Activated CD8-positive, alpha-beta memory T cell treated with anti-CD3 and anti-CD28 coated beads, Interleukin-2, amount 50 U/mL, for 1 hour (primary cell): ENCODE data around the gene SYNGR4.
"Not testable (repeated sequence)": the region's sequence is repeated elsewhere in the genome, so short reads cannot be mapped to it uniquely, and the experiment has no call there.

Source experiments
- DNase-seq: peaks from one replicate; pipeline ENCODE4 v3.0.0-alpha.2; 2020; ENCODE audit errors: extremely low read depth

Gene SYNGR4

DNA sequence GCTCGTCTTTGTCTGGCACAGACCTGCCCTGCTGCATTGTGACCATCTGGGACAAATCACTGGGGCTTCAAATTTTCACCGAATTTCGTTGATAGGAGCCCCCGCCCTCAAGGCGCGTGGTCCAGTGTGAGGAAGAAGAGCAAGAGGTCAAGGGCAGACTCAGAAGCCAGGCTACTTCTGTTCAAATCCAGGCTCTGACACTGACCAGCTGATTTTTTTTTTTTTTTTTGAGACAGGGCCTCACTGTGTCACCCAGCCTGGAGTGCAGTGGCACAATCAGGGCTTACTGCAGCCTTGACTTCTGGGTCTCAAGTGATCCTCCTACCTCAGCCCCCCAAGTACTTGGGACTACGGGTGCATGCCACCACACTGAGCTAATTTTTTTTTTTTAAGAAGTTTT is 7.2 kb downstream of the SYNGR4 start:
- DNase-seq = no peak

DNA sequence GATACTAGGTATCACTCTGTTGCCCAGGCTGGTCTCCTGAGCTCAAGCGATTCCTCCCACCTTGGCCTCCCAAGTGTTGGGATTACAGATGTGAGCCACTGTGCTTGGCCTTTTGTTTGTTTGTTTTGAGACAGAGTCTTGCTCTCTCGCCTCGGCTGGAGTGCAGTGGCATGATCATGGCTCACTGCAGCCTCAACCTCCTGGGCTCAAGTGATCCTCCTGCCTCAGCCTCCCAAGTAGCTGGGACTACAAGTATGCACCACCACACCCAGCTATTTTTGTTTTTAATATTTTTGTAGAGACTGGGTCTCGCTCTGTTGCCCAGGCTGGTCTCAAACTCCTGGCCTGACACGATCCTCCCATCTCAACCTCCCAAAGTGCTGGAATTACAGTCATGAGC is 7.6 kb downstream of the SYNGR4 start:
- not testable (repeated sequence) for DNase-seq

DNA sequence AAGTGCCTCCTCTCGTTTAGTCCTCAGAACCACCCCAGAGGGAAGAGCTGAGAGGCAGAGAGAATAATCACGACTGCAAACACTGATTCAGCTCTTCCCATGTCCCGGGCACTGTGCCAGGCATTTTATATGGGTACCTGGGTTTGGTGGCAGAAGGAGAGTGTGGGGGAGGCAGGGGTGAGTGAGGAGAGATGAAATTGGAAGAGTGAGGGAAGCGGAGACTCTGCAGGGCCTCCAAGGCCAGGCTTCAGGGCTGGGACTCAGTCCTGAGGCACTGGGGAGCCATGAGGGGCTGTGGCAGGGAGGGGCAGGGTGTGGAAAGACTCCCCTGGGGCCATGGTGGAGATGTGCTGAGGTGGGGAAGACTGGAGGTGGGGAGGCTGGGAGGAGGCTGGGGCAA is 8.7 kb downstream of the SYNGR4 start:
- DNase-seq = no peak

DNA sequence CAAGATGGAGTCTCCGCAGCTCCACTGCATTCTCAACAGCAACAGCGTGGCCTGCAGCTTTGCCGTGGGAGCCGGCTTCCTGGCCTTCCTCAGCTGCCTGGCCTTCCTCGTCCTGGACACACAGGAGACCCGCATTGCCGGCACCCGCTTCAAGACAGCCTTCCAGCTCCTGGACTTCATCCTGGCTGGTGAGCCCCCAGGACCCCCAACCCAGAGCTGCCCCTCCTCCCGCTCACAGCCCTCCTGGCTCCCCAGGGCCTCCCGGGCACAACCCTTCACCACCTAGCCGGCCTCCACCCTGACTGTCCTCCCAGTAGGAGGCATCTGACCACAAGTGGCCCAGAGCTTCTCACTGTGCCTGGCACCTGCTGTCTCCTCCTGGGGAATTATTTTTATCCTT is 9.4 kb downstream of the SYNGR4 start:
- DNase-seq = no peak

DNA sequence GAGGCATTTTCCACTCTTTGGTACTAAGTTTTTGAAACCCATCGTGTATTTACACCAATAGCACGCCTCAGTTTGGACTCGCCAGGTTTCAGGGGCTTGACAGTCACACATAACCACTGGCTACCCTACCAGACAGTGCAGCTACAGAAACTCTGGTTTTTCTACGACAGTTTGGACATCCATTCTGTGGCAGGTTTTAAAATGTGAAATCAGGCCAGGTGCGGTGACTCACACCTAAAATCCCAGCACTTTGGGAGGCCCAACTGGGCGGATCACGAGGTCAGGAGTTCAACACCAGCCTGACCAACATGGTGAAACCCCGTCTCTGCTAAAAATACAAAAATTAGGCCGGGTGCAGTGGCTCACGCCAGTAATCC is 14.0 kb downstream of the SYNGR4 start:
- DNase-seq = no peak

DNA sequence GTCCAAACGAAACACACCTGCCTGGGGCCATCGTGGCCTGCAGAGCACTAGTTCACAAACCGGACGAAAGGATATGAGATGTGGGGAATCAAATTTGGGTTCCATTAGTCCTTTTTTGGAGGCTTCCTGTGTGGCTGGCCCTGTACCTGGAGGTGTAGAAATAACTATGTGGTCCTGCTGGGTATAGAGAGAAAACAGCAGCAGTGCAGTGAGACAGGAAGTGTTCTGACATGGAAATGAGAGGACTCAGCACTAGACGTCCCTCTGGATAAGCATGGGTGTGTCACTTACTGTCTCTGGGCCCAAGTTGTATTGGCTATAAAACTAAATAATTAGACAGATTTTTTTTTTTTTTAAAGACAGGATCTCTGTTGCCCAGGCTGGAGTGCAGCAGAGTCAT is 14.9 kb downstream of the SYNGR4 start:
- no peak for DNase-seq

DNA sequence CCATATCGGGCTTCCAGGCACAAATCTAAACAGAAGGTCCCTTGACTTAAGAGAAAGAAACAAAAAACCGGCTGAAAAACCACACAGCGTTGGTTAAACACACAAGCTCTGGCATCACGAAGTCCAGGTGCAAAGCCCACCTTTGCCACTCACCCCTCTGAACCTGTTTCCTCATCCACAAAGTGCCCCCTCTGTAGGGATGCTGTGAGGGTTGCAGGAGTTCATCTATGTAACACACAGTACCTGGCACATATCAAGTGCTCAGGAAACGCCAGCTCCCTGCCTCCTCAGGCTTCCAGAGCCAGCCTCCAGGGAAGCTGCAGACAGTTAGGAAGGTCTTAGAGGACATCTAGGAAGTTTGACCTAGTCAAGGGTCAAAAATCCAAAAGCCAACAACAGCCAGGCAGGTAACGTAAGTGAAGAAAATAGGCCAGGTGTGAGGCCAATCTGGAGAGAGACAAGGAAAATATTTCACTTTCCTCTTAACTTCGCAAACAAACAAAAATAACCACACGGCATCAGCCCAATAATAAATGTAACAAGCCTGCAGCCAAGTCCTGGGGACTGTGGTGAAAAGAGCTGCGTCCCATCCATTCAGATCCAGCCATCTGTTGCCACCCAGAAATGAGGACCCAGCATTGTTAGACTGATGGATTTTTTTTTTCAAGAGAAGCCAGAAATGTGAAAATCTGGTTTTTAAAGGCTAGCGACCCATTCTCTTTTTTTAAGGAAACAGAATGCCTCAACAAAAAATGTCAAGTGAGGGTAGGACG is 17.2 kb downstream of the SYNGR4 start:
- no peak for DNase-seq

DNA sequence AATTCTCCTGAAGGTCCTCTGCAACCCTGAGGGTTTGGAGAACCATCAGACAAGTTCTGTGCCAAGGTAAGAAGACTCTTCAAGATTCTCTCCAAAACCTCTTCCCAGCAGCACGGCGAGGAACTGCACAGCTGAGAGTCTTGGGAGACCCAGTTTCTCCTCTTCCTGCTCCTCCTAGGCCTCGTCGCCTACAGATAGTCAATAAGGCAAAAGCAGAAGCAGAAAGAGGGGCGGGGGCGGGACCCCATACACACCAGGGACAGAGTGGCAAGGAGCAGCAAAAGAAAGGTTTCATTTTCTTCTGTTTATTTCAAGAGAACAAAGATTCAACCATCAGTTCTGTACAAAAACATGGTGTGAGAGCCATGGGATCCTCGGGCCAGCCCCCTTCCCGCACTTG is 18.1 kb downstream of the SYNGR4 start:
- DNase-seq = no peak

DNA sequence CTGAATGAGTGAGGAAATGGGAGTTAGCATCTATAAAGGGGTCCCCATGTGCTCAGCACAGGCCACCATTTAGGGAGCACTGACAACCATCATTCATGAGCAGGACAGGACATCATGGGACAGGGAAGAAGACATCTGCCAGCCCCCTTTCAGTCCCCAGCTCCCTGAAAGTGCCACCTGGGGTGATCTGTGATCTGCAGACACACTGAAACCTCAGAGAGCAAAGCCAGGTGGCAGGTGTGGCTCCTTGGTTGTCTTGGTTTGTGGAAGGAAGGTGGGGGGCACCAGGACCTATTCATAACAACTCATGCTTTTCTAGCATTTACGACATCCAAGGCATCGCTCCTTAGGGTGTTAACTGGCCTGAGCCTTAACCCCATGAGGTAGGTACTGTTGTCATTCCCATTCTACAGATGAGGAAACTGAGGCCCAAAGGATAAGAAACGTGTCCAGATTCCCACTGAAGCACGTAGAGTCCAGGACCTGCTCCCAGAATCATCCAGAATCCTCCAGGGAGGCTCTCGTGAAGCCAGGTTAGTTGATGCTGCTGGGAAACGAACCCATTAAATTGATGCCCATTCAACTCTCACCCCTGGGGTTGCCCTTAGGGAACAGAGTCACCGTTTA is 21.4 kb downstream of the SYNGR4 start:
- DNase-seq = no peak

DNA sequence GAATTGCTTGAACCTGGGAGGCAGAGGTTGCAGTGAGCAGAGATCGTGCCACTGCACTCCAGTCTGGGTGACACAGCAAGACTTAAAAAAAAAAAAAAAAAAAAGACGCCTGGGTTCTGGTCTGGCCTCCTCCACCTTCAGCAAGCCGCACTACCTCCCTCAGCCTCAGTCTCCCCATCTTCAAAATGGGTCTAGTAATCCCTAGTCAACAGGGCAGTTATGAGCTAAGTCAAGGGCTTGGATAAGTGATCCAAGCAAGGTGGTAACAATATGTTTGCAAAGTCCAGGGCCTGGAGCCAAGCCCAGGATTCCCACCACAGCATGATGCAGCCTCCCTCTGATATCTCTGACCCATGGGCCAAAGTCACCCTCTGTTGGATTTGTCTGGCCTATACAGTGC is 22.8 kb downstream of the SYNGR4 start:
- no peak for DNase-seq

DNA sequence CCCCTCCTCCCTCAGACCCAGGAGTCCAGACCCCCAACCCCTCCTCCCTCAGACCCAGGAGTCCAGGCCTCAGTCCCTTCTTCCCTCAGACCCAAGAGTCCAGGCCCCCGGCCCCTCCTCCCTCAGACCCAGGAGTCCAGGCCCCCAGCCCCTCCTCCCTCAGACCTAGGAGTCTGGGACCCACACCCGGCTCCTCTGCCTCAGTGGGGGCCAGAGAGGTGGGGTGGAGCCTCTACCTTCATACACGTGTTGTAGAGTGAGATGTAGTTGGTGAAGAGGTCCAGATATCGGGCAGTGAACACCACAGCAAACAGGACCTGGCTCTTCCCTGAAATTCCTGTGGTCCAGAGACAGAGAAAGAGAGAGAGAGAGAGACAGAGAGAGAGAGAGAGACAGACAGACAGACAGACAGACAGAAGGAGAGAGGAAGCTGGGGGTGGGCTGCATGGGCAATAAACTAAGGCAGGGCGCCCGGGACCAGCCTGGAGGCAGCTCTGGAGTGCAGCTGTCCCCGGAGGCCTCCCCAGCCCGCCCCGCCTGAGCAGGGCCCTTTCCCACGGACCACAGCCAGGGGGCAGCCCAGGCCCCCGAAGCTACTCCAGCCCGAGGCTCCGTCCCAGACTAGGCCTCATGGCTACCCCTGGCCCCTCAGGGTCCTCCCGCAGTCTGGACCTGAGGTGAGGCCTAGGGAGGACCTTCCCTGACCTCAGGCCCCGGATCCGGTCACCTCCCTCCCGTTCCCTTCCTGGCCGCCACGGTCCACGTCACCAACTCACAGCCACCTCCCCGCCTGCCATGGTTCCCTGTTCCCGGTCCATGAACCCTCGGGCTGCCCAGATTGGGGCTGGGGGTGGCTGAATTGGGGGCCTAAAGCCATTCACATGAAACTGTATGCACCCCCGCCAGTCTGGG is 26.3 kb downstream of the SYNGR4 start:
- DNase-seq = no peak

DNA sequence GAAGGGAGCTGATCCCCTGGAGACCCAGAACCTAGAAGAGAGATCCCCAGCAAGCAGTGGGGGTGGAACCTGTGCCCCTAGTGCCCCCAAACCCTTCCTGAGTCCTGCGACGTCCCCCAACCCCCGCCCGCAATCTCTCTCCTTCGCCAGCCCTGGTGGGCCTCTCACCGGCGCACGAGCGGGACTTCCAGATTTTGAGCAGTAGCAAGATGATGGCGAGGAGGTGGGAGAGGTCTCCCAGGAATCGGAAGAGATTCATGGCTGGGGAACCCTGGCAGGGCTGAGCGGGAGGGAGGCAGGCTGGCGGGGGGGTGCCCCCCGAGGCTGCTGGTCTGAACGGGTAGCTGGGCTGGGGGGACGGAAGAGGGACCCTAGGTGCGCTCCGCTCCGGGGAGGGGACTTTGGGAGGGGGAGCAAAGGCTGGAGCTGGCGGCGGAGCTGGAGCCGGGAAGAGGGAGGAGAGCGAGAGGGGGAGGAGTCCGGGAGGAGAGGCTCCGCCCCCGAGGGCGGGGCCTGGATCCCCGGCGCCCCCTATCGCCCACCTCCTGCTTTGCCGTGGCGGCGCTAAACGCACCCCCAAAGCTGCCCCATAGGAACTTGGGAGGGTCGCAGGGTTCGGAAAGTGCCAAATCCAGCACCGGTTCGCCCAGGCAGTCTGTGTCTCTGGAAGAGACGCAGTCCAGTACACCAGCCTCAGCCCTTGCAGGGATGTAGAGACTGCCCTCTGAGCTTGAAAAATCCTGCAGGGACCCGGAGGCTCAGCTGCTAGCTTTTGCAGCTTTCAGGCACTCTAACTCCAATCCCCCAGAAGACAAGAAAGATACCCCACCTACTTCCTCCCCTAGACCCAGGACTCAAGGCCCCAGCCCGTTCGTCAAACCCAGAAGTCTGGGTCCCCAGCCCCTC is 27.2 kb downstream of the SYNGR4 start, which contains the start of gene KDELR1:
Gene KDELR1, minus strand, starts transcription at position 452 of the 906 bp plus-strand sequence. Its CDS starts 193 bp downstream, at position 259.
- DNase-seq = no peak

DNA sequence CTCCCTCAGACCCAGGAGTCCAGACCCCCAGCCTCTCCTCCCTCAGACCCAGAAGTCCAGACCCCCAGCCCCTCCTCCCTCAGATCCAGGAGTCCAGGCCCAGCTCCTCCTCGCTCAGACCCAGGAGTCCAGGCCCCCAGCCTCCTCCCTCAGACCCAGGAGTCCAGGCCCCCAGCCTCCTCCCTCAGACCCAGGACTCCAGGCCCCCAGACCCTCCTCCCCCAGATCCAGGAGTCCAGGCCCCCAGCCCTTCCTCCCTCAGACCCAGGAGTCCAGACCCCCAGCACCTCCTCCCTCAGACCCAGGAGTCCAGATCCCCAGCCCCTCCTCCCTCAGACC is 27.8 kb downstream of the SYNGR4 start:
- DNase-seq = not testable (repeated sequence)

DNA sequence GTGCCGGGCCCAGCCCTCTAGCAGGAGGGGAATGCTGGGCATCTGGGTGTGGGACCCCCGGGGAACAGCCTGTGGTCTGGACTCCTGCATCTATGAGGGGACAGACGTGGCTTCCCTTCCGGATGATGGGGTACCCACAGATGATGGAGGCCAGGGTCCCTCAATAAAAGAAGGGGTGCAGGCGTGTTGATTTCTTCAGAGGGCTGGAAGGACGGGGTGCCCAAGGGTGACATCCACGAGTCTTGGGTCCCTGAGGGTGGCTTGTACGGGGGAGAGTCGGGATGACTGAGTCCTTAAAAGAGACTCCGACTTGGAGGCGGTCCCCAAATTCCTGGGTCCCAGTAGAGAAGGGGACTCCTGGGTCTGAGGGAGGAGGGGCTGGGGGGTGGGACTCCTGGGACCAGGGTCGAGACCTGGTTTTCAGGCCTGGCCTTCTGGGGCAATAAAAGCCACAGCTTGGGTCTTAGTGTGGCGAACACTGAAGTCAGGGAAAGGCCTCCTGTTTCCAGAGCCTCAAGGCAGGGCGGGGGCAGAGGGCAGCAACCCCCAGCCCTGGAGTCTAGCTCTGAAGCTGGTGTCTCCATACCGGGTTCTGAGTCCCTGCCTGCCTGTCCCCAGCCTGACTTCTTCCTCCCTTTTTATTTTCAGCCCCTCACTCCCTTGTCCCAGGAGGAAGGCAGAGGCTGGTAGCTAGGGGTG is 28.8 kb downstream of the SYNGR4 start:
- DNase-seq = no peak

DNA sequence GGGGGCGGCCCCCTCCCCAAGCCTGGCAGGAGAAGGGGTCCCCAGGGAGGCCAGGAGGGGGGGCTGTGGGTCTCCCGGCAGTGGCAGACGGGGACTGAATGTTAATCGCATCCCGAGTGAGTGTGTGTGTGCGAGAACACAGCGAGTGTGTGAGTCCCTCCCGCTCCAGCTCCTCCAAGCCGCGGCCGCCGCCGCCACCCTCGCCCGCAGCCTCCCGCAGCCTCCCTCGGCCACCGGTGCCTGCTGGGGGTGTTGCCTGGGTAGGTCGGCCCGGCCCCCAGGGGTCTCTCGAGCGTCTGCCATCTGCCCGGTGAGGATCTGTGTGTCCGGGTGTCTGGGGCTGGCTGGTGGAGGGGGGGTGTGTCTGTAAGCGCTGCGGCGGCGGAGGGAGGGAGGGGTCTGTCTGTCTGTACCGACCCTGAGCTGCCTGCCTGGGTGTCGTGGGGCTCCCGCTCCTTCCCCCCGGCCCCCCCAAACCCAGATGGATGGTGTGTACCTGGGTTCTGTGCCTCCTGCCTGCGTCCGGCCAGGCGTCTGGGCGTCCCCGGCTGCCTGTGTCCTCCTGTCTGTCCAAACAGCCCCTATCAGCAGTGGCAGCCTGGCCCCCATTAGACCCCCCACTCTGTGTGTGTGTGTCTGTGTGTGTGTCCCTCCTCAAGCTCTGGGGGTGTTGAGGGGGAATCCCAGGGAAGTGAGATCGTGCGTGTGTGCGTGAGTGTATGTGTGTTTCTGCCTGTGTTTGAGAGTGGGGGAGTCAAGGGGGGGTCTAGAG is 29.6 kb downstream of the SYNGR4 start, which contains the start of gene GRIN2D:
Gene GRIN2D, plus strand, starts transcription at position 110 of the 772 bp plus-strand sequence. CDS start 4,725 bp downstream, outside the sequence.
- no peak for DNase-seq

DNA sequence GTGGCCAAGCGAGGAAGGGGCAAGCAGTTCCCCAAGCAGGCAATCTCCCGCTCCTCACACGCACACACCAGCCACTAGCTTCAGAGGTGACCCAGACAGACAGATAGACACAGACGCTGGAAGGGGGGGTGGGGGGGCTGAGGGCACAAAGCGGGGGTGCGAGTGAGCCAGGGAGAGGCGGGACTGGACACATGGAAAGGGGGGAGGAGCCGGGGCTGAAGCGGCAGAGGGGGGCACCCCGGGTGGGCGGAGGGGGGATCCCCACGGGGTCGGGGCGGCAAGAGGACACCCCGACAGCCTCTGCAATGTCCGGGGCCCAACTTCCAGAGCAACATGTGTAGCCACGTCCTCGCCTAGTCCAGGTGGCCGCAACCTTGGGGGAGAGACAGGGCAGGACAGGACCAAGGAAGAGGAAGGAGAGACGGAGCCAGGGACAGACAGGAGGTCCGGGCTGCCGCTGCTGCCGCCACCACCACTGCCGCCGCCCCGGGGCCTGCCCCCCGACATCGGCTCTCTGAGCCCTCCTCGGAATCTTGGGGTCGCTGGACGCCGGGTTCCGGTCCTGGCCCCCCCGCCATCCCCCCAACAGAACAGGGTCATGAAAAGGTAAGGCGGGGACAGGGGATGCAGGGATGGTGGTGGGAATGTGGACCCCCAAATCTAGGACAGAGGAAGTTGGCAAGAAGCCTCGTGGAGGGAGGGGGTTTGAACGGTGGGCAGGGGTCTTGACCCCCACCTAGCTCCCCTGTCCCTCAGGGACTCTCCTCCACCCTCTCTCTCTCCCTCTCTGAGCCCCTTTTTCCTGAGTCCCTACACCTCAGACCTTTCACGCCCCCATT is 30.4 kb downstream of the SYNGR4 start:
- DNase-seq = no peak

DNA sequence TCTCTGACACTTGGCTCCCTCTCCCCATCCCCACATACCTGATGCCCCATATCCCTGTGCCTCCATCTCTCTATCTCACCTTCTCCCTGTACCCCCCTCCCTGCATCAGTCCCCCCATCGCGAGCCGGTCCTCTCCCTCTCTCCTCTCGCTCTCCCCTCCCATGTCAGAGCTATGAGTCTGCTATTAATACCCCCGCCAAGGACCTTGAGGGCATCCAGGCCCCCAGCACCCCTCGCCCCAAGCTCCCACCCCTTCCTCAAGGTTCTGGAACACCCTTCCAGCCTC is 30.9 kb downstream of the SYNGR4 start:
- DNase-seq = no peak

DNA sequence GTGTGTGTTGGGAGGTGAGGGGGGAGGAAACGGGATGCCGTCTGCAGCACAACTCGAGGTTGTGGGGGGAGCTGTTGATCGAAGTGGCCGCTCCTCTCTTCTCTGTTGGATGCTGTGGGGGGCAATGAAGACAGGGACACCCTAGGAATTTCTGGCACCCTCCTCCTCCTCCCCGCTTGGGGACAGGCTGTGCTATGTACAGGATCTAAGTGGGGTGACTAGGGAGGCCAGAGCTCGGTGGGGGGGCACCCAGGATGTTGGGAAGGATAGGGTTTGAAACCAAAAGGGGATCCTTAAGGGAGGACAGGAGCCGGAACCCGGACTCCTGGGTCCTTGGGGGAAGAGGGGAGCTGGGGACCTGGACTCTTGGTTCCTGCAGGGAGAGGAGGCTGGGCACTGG is 31.3 kb downstream of the SYNGR4 start:
- DNase-seq = no peak
